Large intestine (tissue), 3 donors: ENCODE data around the gene NSUN7. TPM values are rescaled to one million over a fixed set of nuclear protein-coding genes. Genes with fewer than 3 reads are reported as not detected.
A peak's percentile ranks its signal among the peaks of the same experiment; 100 is the strongest.

Experiments used
- DNase-seq, 2 donors: peaks; one replicate each; pipeline versions ENCODE4 v3.0.0 to v3.0.0-alpha.2; 2013
- H3K27ac ChIP-seq: one replicate; pipeline ENCODE4 v1.5.1; 2013; ENCODE audit warnings: low read length
- H3K27me3 ChIP-seq: 2 replicates; pipeline ENCODE4 v1.6.1; 2013; ENCODE audit warnings: low read length; ENCODE audit not compliant: control insufficient read depth, insufficient read depth
- H3K36me3 ChIP-seq: 2 replicates; pipeline ENCODE4 v1.6.1; 2013; ENCODE audit warnings: low read length; ENCODE audit not compliant: control insufficient read depth, insufficient read depth
- H3K4me1 ChIP-seq: one replicate; pipeline ENCODE4 v1.6.1; 2013; ENCODE audit warnings: low read length; ENCODE audit not compliant: control insufficient read depth, insufficient read depth
- H3K4me3 ChIP-seq: one replicate; pipeline ENCODE4 v1.5.1; 2013; ENCODE audit warnings: low read length
- H3K9me3 ChIP-seq: one replicate; pipeline ENCODE4 v1.6.1; 2013; ENCODE audit warnings: mild to moderate bottlenecking, low read depth, low read length, moderate library complexity; ENCODE audit not compliant: control insufficient read depth
- WGBS: methylation state at CpG from one replicate; pipeline ENCODE4 v1.1.5; 2013; ENCODE audit warnings: low lambda C conversion rate; ENCODE audit not compliant: insufficient coverage; 5-methylcytosine and 5-hydroxymethylcytosine counted together
- polyA plus RNA-seq: library from polyadenylated mRNA; unstranded; fragments of 120-200 nt; gene quantifications from one replicate; pipeline ENCODE4 v1.2.1, GENCODE V29; 2013

Gene NSUN7
- polyA plus RNA-seq, 1 donor = 19.9 TPM

DNA sequence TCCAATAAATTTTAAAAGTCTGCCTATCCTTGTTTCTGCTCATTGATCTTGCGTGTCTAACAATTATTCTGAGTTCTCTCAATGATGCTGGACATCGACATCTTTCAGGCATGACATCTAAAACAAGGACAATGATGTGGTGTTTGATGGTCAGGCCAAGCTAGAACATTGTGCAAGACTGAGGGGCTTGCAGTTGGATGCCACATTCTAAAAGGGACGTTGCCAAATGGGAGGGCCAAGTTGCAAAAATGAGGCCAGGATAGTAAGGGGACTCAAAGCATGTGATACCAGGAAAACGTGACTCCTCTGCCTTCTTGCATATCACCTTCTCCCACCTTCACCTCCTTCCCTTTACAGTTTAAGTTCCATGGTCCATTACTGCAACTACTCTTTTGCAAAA is 29.4 kb upstream of the NSUN7 start:
- no peaks in the 10 kb centered on the region for H3K9me3 ChIP-seq
- no peak overlapping the region for H3K4me3 ChIP-seq
- H3K27me3 ChIP-seq = no peaks in the 10 kb centered on the region
- H3K36me3 ChIP-seq = no peaks in the 10 kb centered on the region
- DNase-seq = no peak
- WGBS = no CpG with 5 or more reads among the region's 4 CpGs
- no peak overlapping the region for H3K27ac ChIP-seq
- peaks cover 13% of the 10 kb centered on the region for H3K4me1 ChIP-seq

GRCh38 chr4:40720916-40721315 is 28.8 kb upstream of the NSUN7 start:
- H3K4me1 ChIP-seq = peaks cover 13% of the 10 kb centered on the region
- H3K36me3 ChIP-seq = no peaks in the 10 kb centered on the region
- no peaks in the 10 kb centered on the region for H3K27me3 ChIP-seq
- no peaks in the 10 kb centered on the region for H3K9me3 ChIP-seq
- DNase-seq = no peak
- 14% methylated on average over 1 of the region's 3 CpGs for WGBS
- H3K27ac ChIP-seq = no peak overlapping the region
- no peak overlapping the region for H3K4me3 ChIP-seq

- H3K27ac ChIP-seq = peak overlapping the region; percentile 4
- WGBS = no CpG with 5 or more reads among the region's 5 CpGs
These were observed 28.0 kb upstream of the NSUN7 start for GRCh38 chr4:40721730-40722171.

DNA sequence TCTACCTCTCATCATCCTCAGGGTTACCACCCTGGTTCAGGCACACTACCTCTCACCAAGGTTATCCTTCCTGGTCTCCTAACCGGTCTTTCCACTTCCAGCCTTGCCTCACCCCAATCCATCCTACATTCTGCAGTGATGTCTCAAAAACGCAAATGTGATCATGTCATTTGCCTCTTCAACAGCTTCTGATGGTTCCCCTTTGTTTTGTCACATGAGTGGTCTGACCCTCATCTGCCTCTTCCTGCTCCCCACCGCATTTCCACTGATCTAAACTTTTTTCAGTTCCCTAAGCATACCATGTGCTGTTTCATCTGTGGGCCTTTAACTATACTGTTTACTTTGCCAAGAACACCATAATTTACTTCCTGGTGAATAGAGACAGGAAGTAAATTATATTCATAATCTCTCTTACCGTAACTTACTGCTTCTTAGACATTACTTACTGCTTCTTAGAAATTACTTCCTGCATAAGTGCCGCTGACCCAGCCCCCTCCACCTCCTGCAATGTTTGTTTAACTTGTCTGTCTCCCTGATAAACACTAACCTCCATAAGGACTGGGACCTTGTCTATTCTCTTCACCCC is 27.1 kb upstream of the NSUN7 start:
- 8% methylated on average over 2 of the region's 5 CpGs for WGBS
- H3K27ac ChIP-seq = peak overlapping the region; percentile 4
- no peaks in the 10 kb centered on the region for H3K9me3 ChIP-seq
- no peaks in the 10 kb centered on the region for H3K36me3 ChIP-seq
- H3K4me3 ChIP-seq = no peak overlapping the region
- H3K4me1 ChIP-seq = peaks cover 13% of the 10 kb centered on the region
- DNase-seq = peak in 1 of 2 donors; percentile 75
- no peaks in the 10 kb centered on the region for H3K27me3 ChIP-seq

More at GRCh38 chr4:40721730-40722171, 28.0 kb upstream of the NSUN7 start:
- Histone ChIP-seq H3K9me3 (no peaks in the 10 kb centered on the region), H3K27me3 (no peaks in the 10 kb centered on the region), H3K36me3 (no peaks in the 10 kb centered on the region), H3K4me1 (peaks cover 13% of the 10 kb centered on the region), H3K4me3 (no peak overlapping the region)
- DNase-seq = no peak

- WGBS = 100% methylated on average over 2 of the region's 3 CpGs
- Histone ChIP-seq H3K36me3 (no peaks in the 10 kb centered on the region), H3K4me1 (peaks cover 14% of the 10 kb centered on the region), H3K27ac (no peak overlapping the region), H3K27me3 (no peaks in the 10 kb centered on the region), H3K4me3 (no peak overlapping the region), H3K9me3 (no peaks in the 10 kb centered on the region)
- DNase-seq = no peak
These were observed 26.0 kb upstream of the NSUN7 start for GRCh38 chr4:40723728-40724127.

GRCh38 chr4:40728333-40728732 is 21.4 kb upstream of the NSUN7 start:
- no peaks in the 10 kb centered on the region for H3K27me3 ChIP-seq
- H3K9me3 ChIP-seq = no peaks in the 10 kb centered on the region
- H3K27ac ChIP-seq = peak overlapping the region; percentile 30
- no peak overlapping the region for H3K4me3 ChIP-seq
- DNase-seq = peak in 1 of 2 donors; percentile 44
- WGBS = 10% methylated on average over 3 of the region's 3 CpGs
- H3K4me1 ChIP-seq = peaks cover 24% of the 10 kb centered on the region
- no peaks in the 10 kb centered on the region for H3K36me3 ChIP-seq

DNA sequence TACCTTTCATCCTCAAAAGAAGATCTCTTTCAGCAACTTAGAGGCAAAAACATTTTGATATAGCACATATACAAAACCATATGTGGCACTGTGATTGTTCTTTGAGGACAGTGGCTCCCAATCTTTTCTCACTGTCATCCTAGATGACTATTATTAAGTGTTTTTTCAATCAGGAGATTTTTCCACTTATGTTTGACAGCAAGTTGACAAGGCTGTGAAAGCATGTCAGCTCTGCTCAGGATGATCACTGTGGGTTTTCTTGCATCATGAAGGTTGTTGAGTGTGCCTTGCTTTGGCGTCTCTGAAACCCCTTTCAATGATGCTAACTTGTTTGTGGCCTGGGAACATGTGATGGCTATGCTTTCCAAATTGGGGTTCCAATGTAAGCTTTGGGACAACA is 20.2 kb upstream of the NSUN7 start:
- no peak for DNase-seq
- no CpG with 5 or more reads among the region's 1 CpG for WGBS
- Histone ChIP-seq H3K4me3 (no peak overlapping the region), H3K27ac (peak overlapping the region; percentile 17), H3K36me3 (no peaks in the 10 kb centered on the region), H3K9me3 (no peaks in the 10 kb centered on the region), H3K27me3 (no peaks in the 10 kb centered on the region), H3K4me1 (peaks cover 30% of the 10 kb centered on the region)

DNA sequence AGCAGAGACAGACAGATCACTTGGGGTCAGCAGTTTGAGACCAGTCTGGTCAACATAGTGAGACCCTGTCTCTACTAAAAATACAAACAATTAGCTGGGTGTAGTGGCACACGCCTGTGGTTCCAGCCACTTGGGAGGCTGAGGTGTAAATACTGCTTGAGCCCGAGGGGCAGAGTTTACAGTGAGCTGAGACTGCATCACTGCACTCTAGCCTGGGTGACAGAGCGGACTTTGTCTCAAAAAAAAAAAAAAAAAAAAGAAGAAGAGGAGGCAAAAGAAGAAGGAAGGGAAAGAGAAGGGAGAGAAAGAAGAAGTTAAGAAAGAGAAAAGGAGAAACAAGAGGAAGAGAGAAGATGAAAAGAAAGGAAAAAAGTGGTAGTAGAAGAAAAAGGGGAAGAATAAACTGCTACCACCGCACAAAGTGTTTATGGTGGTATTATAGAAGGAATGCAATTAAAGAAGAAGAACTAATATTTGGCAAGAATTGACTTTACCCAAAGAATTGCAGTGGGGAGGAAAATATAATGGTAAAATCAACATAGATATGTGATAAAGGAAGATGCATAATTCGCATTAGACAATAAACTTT is 19.6 kb upstream of the NSUN7 start:
- H3K27ac ChIP-seq = peak overlapping the region; percentile 45
- no peaks in the 10 kb centered on the region for H3K36me3 ChIP-seq
- no peak overlapping the region for H3K4me3 ChIP-seq
- no peaks in the 10 kb centered on the region for H3K27me3 ChIP-seq
- H3K9me3 ChIP-seq = no peaks in the 10 kb centered on the region
- 18% methylated on average over 4 of the region's 5 CpGs for WGBS
- DNase-seq = peak; percentile 64 to 79
- peaks cover 30% of the 10 kb centered on the region for H3K4me1 ChIP-seq

GRCh38 chr4:40731361-40731760 is 18.4 kb upstream of the NSUN7 start:
- no peaks in the 10 kb centered on the region for H3K27me3 ChIP-seq
- no peak for DNase-seq
- H3K27ac ChIP-seq = peak overlapping the region; percentile 61
- peaks cover 30% of the 10 kb centered on the region for H3K4me1 ChIP-seq
- H3K36me3 ChIP-seq = no peaks in the 10 kb centered on the region
- no peaks in the 10 kb centered on the region for H3K9me3 ChIP-seq
- H3K4me3 ChIP-seq = no peak overlapping the region

GRCh38 chr4:40731792-40732245 is 17.9 kb upstream of the NSUN7 start:
- Histone ChIP-seq H3K27me3 (no peaks in the 10 kb centered on the region), H3K4me3 (no peak overlapping the region), H3K4me1 (peaks cover 30% of the 10 kb centered on the region), H3K9me3 (no peaks in the 10 kb centered on the region), H3K36me3 (no peaks in the 10 kb centered on the region), H3K27ac (peak overlapping the region; percentile 61)
- DNase-seq = peak; percentile 84 to 93
- 5% methylated on average over 4 of the region's 6 CpGs for WGBS

GRCh38 chr4:40733752-40734151 is 16.0 kb upstream of the NSUN7 start:
- H3K4me3 ChIP-seq = no peak overlapping the region
- H3K9me3 ChIP-seq = no peaks in the 10 kb centered on the region
- no peak overlapping the region for H3K27ac ChIP-seq
- H3K27me3 ChIP-seq = no peaks in the 10 kb centered on the region
- 90% methylated on average over 3 of the region's 7 CpGs for WGBS
- no peaks in the 10 kb centered on the region for H3K36me3 ChIP-seq
- H3K4me1 ChIP-seq = peaks cover 25% of the 10 kb centered on the region
- DNase-seq = no peak
